Caki2 (cell line): Measurements from ENCODE around the gene FRK. TPM values are rescaled to one million over a fixed set of nuclear protein-coding genes. Genes with fewer than 3 reads are reported as not detected.

Source experiments
- DNase-seq: peaks from one replicate; pipeline ENCODE4 v3.0.0-alpha.2; 2015; ENCODE audit warnings: low read depth
- in situ Hi-C: cut with HindIII; loops from 2 replicates; pipeline ENCODE4 v1.10.0; 2016; ENCODE audit warnings: low sequenced_read_pairs, low pct_unique_long_range_greater_than_20kb, mixed read lengths
- total RNA-seq: library from RNA; depleted of rRNA; stranded (reverse); fragments of >200 nt; shearing (Covaris generic); gene quantifications from 2 replicates; pipeline ENCODE4 v1.2.3, GENCODE V29; 2014; ENCODE audit warnings: low replicate concordance

The FRK gene
- total RNA-seq, 1 experiment from 2014 or later: 5.0 TPM

- DNase-seq: peak; percentile 46
- in situ Hi-C loops: loop anchor here (10.0 kb wide), 1 partner anchor 48 kb away; the partner anchor contains the start of gene FRK
Measured at GRCh38 chr6:116016846-116017545, 43.7 kb downstream of the FRK start.

GRCh38 chr6:116015983-116016382 lies 44.7 kb downstream of the FRK start:
- in situ Hi-C loops: loop anchor here (10.0 kb wide), 1 partner anchor 49 kb away; the partner anchor contains the start of gene FRK
- DNase-seq: no peak

- in situ Hi-C loops: loop anchor here (10.0 kb wide), 1 partner anchor 49 kb away; the partner anchor contains the start of gene FRK
Measured at GRCh38 chr6:116015561-116015960, 45.1 kb downstream of the FRK start.

GRCh38 chr6:116012951-116013350 lies 47.7 kb downstream of the FRK start:
- DNase-seq: no peak
- in situ Hi-C loops: loop anchor here (10.0 kb wide), 1 partner anchor 52 kb away; the partner anchor contains the start of gene FRK

More at GRCh38 chr6:116015561-116015960, 45.1 kb downstream of the FRK start:
- peak; percentile 48 for DNase-seq

GRCh38 chr6:116012471-116012949 lies 48.2 kb downstream of the FRK start:
- in situ Hi-C loops: loop anchor here (10.0 kb wide), 1 partner anchor 52 kb away; the partner anchor contains the start of gene FRK
- DNase-seq: peak; percentile 69

- in situ Hi-C loops: loop anchor here (10.0 kb wide), 1 partner anchor 53 kb away; the partner anchor contains the start of gene FRK
- peak; percentile 48 for DNase-seq
Measured at GRCh38 chr6:116011520-116011919, 49.2 kb downstream of the FRK start.

- in situ Hi-C loops: loop anchor here (10.0 kb wide), 1 partner anchor 54 kb away; the partner anchor contains the start of gene FRK
- peak; percentile 69 for DNase-seq
Measured at GRCh38 chr6:116010790-116011401, 49.8 kb downstream of the FRK start.

- DNase-seq: no peak
- in situ Hi-C loops: loop anchor here (10.0 kb wide), 1 partner anchor 54 kb away; the partner anchor contains the start of gene FRK
Measured at GRCh38 chr6:116010386-116010785, 50.3 kb downstream of the FRK start.

- in situ Hi-C loops: no loop called here
Measured at GRCh38 chr6:116008470-116009243, 52.0 kb downstream of the FRK start.

GRCh38 chr6:116004841-116005815 lies 55.6 kb downstream of the FRK start:
- in situ Hi-C loops: no loop called here
- DNase-seq: no peak

More at GRCh38 chr6:116008470-116009243, 52.0 kb downstream of the FRK start:
- peak; percentile 95 for DNase-seq

GRCh38 chr6:116003668-116004067 lies 57.0 kb downstream of the FRK start:
- in situ Hi-C loops: no loop called here
- DNase-seq: no peak

- DNase-seq: no peak
- in situ Hi-C loops: no loop called here
Measured at GRCh38 chr6:116002756-116003155, 57.9 kb downstream of the FRK start.

- DNase-seq: no peak
- in situ Hi-C loops: no loop called here
Measured at GRCh38 chr6:115999235-115999634, 61.5 kb downstream of the FRK start.

- in situ Hi-C loops: no loop called here
- DNase-seq: no peak
Measured at GRCh38 chr6:115997990-115998585, 62.6 kb downstream of the FRK start.

- in situ Hi-C loops: no loop called here
- no peak for DNase-seq
Measured at GRCh38 chr6:115986026-115986425, 74.7 kb downstream of the FRK start.

- in situ Hi-C loops: no loop called here
- DNase-seq: no peak
Measured at GRCh38 chr6:115984809-115985208, 75.9 kb downstream of the FRK start.

GRCh38 chr6:115983998-115984397 lies 76.7 kb downstream of the FRK start:
- no peak for DNase-seq
- in situ Hi-C loops: no loop called here
